Heart left ventricle (tissue), 13 donors: Measurements from ENCODE around the gene EML6.

Source experiments
- POLR2A ChIP-seq, 2 donors: fragments of 450-650 bp; IDR thresholded peaks; one replicate each; pipeline ENCODE4 v1.6.1; 2017; ENCODE audit warnings: antibody characterized with exemption in 2 of 2, mild to moderate bottlenecking in 2 of 2, moderate library complexity in 2 of 2
- TF ChIP-seq, protein P1 (sequence below), 12 donors: fragments of 200-600 bp; sonication (generic) in 4 of 12; IDR thresholded peaks; one replicate each; pipeline versions ENCODE4 v1.5.0 to v1.8.0; 2018 to 2022; ENCODE audit warnings: antibody characterized with exemption in 12 of 12, mild to moderate bottlenecking in 5 of 12
- donor health status: ischemic (EF 13 %, LVEDD 7.1; RV severe dilation, severe dysfunction).
- donor health status: DM: no; HTN: yes; CAD: no.
- donor health status: DM: no; HTN: no; CAD: no.
- donor health status: ischemic (EF 25% LVEDD 6.9; RV normal size, moderate dysfunction).
- donor health status: ischemic (EF 25% LVEDD 5.7; RV mildly dilated, moderate dysfunction).
- donor health status: ischemic (EF 35%, LVEDD 5.7; RV mildly dilated, moderate dysfunction).
- donor health status: nonischemic (EF 11% LVEDD 7.7; RV severe dilation, severe dysfunction).
- donor health status: DM: yes; HTN: yes; CAD: no.
- donor health status: PGD.
- donor health status: ischemic (EF 29% LVEDD 5.4; RV normal size, mild dysfunction).
- donor health status: nonischemic (EF 23%, LVEDD 6.1; RV moderate dilation, normal function).

- TF ChIP-seq, protein P1, sequence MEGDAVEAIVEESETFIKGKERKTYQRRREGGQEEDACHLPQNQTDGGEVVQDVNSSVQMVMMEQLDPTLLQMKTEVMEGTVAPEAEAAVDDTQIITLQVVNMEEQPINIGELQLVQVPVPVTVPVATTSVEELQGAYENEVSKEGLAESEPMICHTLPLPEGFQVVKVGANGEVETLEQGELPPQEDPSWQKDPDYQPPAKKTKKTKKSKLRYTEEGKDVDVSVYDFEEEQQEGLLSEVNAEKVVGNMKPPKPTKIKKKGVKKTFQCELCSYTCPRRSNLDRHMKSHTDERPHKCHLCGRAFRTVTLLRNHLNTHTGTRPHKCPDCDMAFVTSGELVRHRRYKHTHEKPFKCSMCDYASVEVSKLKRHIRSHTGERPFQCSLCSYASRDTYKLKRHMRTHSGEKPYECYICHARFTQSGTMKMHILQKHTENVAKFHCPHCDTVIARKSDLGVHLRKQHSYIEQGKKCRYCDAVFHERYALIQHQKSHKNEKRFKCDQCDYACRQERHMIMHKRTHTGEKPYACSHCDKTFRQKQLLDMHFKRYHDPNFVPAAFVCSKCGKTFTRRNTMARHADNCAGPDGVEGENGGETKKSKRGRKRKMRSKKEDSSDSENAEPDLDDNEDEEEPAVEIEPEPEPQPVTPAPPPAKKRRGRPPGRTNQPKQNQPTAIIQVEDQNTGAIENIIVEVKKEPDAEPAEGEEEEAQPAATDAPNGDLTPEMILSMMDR (IDR thresholded peaks at IDR 0.05) = no peak
- TF ChIP-seq POLR2A (IDR thresholded peaks at IDR 0.05) = no peak
These were observed 278.3 kb downstream of the EML6 start for GRCh38 chr2:55001716-55002115.
